ENCODE data around the gene PES1.

Gene PES1

GRCh38 chr22:30584441-30584840 lies 7.3 kb downstream of the PES1 start:
- no peak overlapping the region for H3K4me3 ChIP-seq (ENCODE audit: low read depth, low read length)
- TF ChIP-seq CTCF (IDR thresholded peaks at IDR 0.05; ENCODE audit: low read depth, low read length, missing control alignments), result no peak
- DNase-seq (ENCODE audit: low read depth), result no peak

GRCh38 chr22:30582788-30583545 lies 8.7 kb downstream of the PES1 start:
- DNase-seq (ENCODE audit: low read depth), result no peak
- H3K4me3 ChIP-seq (ENCODE audit: low read depth, low read length), result no peak overlapping the region
- TF ChIP-seq CTCF (IDR thresholded peaks at IDR 0.05; ENCODE audit: low read depth, low read length, missing control alignments), result no peak

- DNase-seq (ENCODE audit: low read depth), result no peak
- no peak overlapping the region for H3K4me3 ChIP-seq (ENCODE audit: low read depth, low read length)
- no peak for TF ChIP-seq CTCF (IDR thresholded peaks at IDR 0.05; ENCODE audit: low read depth, low read length, missing control alignments)
Measured at GRCh38 chr22:30582051-30582450, 9.7 kb downstream of the PES1 start.

- H3K4me3 ChIP-seq (ENCODE audit: low read depth, low read length), result no peak overlapping the region
- no peak for TF ChIP-seq CTCF (IDR thresholded peaks at IDR 0.05; ENCODE audit: low read depth, low read length, missing control alignments)
- DNase-seq (ENCODE audit: low read depth), result no peak
Measured at GRCh38 chr22:30580896-30581295, 10.8 kb downstream of the PES1 start.

- no peak for DNase-seq (ENCODE audit: low read depth)
- TF ChIP-seq CTCF (IDR thresholded peaks at IDR 0.05; ENCODE audit: low read depth, low read length, missing control alignments), result no peak
- no peak overlapping the region for H3K4me3 ChIP-seq (ENCODE audit: low read depth, low read length)
Measured at GRCh38 chr22:30578481-30578880, 13.2 kb downstream of the PES1 start.

GRCh38 chr22:30575859-30576258 lies 15.9 kb downstream of the PES1 start:
- TF ChIP-seq CTCF (IDR thresholded peaks at IDR 0.05; ENCODE audit: low read depth, low read length, missing control alignments), result no peak
- DNase-seq (ENCODE audit: low read depth), result no peak
- no peak overlapping the region for H3K4me3 ChIP-seq (ENCODE audit: low read depth, low read length)
